WERI-Rb-1 (cell line): ENCODE measurements around the gene SERPINF2.
"Not testable (repeated sequence)": the region's sequence is repeated elsewhere in the genome, so short reads cannot be mapped to it uniquely, and the experiment has no call there.

ENCODE experiments used
- DNase-seq: peaks from one replicate; pipeline ENCODE4 v3.0.0-alpha.2; 2020
- H3K27ac ChIP-seq: fragments of 250-450 bp; sonication (Bioruptor Pico); 2 replicates; pipeline ENCODE4 v1.5.1; 2020; ENCODE audit warnings: mild to moderate bottlenecking, moderate library complexity
- H3K27me3 ChIP-seq: fragments of 250-450 bp; sonication (Bioruptor Pico); 2 replicates; pipeline ENCODE4 v1.5.1; 2021; ENCODE audit warnings: mild to moderate bottlenecking, low read depth, moderate library complexity; ENCODE audit not compliant: insufficient read depth, severe bottlenecking
- H3K36me3 ChIP-seq: fragments of 250-450 bp; sonication (Bioruptor Pico); 2 replicates; pipeline ENCODE4 v1.5.1; 2020; ENCODE audit warnings: mild to moderate bottlenecking, moderate library complexity
- H3K4me3 ChIP-seq: 2 replicates; pipeline ENCODE4 v1.5.1; 2011; ENCODE audit warnings: low read depth, mild to moderate bottlenecking, control low read depth, low read length
- H3K9me3 ChIP-seq: fragments of 250-450 bp; sonication (Bioruptor Pico); 2 replicates; pipeline ENCODE4 v1.5.1; 2021; ENCODE audit warnings: mild to moderate bottlenecking, moderate library complexity; ENCODE audit not compliant: severe bottlenecking
- TF ChIP-seq, protein P1 (sequence below): IDR thresholded peaks from 2 replicates; pipeline ENCODE4 v1.5.1; 2011; ENCODE audit warnings: low read depth, mild to moderate bottlenecking, control low read depth, inconsistent platforms, low read length

Gene SERPINF2

DNA sequence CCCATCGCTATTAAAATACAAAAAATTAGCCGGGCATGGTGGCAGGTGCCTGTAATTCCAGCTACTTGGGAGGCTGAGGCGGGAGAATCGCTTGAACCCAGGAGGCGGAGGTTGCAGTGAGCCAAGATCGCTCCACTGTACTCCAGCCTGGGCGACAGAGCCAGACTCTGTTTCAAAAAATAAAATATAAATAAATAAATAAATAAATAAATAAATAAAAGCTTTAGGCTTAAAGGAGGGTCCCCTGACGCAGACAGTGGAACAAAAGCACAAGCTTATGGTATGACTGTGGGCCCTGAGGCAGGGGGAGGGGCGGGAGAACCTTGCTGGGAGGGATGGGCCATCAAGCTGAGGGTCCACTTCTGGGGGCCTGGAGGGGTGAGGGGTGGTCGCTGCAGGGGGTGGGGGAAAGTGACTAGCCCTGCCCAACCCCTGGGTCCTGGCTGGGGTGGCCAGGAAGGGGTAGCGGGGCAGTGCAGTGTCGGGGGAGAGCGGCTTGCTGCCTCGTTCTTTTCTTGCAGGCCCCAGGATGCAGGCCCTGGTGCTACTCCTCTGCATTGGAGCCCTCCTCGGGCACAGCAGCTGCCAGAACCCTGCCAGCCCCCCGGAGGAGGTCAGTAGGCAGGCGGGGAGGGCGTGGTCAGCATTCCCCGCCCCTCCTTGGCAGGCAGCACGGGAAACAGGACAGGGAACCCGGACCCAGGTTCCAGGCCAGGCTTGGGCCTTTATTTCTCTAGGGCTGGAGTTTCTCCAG is 23.9 kb downstream of the SERPINF2 start:
- Histone ChIP-seq H3K9me3 (no peaks in the 10 kb centered on the region), H3K36me3 (peaks cover 39% of the 10 kb centered on the region), H3K27me3 (no peaks in the 10 kb centered on the region), H3K27ac (no peak overlapping the region), H3K4me3 (no peak overlapping the region)
- no peak for DNase-seq
- TF ChIP-seq, protein P1, sequence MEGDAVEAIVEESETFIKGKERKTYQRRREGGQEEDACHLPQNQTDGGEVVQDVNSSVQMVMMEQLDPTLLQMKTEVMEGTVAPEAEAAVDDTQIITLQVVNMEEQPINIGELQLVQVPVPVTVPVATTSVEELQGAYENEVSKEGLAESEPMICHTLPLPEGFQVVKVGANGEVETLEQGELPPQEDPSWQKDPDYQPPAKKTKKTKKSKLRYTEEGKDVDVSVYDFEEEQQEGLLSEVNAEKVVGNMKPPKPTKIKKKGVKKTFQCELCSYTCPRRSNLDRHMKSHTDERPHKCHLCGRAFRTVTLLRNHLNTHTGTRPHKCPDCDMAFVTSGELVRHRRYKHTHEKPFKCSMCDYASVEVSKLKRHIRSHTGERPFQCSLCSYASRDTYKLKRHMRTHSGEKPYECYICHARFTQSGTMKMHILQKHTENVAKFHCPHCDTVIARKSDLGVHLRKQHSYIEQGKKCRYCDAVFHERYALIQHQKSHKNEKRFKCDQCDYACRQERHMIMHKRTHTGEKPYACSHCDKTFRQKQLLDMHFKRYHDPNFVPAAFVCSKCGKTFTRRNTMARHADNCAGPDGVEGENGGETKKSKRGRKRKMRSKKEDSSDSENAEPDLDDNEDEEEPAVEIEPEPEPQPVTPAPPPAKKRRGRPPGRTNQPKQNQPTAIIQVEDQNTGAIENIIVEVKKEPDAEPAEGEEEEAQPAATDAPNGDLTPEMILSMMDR: no peak

DNA sequence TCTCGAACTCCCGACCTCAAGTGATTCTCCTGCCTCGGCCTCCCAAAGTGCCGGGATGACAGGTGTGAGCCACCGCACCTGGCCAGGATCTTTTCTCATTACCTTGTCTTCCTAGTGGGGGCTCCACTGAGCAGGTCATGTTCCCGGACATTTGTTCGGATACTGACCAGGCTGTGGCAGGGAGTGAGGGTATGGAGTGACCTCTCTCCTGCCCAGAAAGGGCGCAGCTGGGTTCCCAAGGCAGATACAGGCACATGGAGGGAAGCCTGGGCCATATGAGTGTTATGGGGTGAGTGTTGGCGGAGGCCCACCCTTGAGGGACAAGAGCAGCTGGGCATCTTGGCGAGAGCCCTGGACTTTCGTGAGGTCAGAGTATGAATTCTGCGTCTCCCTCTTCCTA is 24.7 kb downstream of the SERPINF2 start:
- no peak overlapping the region for H3K4me3 ChIP-seq
- no peak for DNase-seq
- TF ChIP-seq, protein P1: no peak
- peaks cover 47% of the 10 kb centered on the region for H3K36me3 ChIP-seq
- H3K27me3 ChIP-seq: no peaks in the 10 kb centered on the region
- H3K27ac ChIP-seq: no peak overlapping the region
- H3K9me3 ChIP-seq: no peaks in the 10 kb centered on the region

DNA sequence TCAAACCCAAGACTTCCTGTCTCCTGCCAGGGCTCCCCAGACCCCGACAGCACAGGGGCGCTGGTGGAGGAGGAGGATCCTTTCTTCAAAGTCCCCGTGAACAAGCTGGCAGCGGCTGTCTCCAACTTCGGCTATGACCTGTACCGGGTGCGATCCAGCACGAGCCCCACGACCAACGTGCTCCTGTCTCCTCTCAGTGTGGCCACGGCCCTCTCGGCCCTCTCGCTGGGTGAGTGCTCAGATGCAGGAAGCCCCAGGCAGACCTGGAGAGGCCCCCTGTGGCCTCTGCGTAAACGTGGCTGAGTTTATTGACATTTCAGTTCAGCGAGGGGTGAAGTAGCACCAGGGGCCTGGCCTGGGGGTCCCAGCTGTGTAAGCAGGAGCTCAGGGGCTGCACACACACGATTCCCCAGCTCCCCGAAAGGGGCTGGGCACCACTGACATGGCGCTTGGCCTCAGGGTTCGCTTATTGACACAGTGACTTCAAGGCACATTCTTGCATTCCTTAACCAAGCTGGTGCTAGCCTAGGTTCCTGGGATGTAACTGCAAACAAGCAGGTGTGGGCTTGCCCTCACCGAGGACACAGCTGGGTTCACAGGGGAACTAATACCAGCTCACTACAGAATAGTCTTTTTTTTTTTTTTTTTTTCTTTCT is 27.3 kb downstream of the SERPINF2 start:
- H3K27ac ChIP-seq: no peak overlapping the region

DNA sequence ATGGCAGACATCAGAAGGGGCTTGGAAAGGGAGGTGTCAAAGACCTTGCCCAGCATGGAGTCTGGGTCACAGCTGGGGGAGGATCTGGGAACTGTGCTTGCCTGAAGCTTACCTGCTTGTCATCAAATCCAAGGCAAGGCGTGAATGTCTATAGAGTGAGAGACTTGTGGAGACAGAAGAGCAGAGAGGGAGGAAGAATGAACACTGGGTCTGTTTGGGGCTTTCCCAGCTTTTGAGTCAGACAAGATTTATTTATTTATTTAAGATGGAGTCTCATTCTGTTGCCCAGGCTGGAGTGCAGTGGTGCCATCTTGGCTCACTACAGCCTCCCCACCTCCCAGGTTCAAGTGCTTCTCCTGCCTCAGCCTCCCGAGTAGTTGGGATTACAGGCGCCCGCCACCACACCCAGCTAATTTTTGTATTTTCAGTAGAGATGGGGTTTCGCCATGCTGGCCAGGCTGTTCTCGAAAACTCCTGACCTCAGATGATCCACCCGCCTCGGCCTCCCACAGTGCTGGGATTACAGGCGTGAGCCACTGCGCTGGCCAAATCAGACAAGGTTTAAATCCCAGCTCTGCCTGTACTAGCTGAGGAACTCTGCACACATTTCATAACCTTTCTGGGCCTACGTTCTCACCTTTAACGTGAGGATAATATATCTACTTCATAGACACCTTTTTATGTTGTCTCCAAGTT is 30.5 kb downstream of the SERPINF2 start:
- peaks cover 92% of the 10 kb centered on the region for H3K36me3 ChIP-seq
- H3K27ac ChIP-seq, H3K9me3 ChIP-seq, H3K27me3 ChIP-seq, DNase-seq, H3K4me3 ChIP-seq: not testable (repeated sequence)

More for the DNA sequence above, 27.3 kb downstream of the SERPINF2 start:
- Histone ChIP-seq H3K9me3 (no peaks in the 10 kb centered on the region), H3K4me3 (no peak overlapping the region), H3K27me3 (no peaks in the 10 kb centered on the region), H3K36me3 (peaks cover 73% of the 10 kb centered on the region)
- TF ChIP-seq, protein P1: no peak
- no peak for DNase-seq

DNA sequence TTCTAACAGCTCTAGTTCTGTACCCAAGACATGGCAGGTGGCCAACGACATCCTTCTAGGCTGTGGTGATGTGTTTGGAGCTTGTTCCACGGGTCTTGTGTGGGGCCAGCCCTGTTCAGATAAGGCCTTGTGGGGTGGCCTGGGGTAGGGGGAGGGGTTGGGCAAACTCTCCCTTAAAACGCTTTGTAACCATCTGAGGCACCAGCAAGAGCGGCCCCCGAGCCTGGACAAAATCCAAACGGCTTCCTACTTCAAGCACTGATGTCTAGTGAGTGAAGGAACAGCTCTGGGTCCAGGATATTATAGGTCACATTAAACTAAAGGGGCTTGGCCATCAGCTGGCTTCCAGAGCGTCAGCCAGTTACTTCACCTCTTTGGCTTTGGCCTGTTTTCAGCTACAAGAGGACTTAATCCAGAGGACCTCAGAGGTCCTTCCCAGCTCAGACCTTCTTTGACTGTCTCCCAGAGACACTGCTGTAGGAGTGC is 31.1 kb downstream of the SERPINF2 start:
- no peaks in the 10 kb centered on the region for H3K9me3 ChIP-seq
- H3K4me3 ChIP-seq: no peak overlapping the region
- H3K27ac ChIP-seq: no peak overlapping the region
- H3K36me3 ChIP-seq: peaks cover 94% of the 10 kb centered on the region
- H3K27me3 ChIP-seq: no peaks in the 10 kb centered on the region
- DNase-seq: no peak
- TF ChIP-seq, protein P1: no peak
